NCI-H2107 (cell line): ENCODE measurements around the gene STT3B.

ENCODE experiments used
- DNase-seq: peaks from one replicate; lab custom pipeline; 2025; lab: John Stamatoyannopoulos, UW

The STT3B gene

GRCh38 chr3:31552103-31552502, 19.4 kb downstream of the STT3B start:
- no peak for DNase-seq

- DNase-seq = no peak
These were observed 20.5 kb downstream of the STT3B start for GRCh38 chr3:31553258-31553657.

DNA sequence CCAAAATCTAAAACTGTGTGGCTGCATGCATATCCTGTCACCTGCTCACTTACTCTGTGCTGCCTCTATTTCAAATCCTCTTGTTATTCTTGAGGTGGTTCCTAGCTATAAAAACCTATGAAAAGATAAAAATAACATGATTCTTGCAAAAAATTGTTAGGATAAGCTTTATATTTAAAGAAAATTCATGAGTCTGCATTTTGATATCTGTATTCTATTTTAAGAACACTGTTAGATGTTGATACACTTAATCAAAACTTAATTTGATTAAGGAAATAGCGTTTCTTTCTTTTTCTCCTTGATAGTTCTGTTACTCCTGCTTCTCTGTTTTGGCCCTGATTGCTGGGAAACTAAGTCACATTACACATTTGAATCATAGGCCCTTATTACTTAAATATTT, 22.5 kb downstream of the STT3B start:
- DNase-seq = no peak

- DNase-seq = no peak
These were observed 27.3 kb downstream of the STT3B start for GRCh38 chr3:31559872-31560534.

DNA sequence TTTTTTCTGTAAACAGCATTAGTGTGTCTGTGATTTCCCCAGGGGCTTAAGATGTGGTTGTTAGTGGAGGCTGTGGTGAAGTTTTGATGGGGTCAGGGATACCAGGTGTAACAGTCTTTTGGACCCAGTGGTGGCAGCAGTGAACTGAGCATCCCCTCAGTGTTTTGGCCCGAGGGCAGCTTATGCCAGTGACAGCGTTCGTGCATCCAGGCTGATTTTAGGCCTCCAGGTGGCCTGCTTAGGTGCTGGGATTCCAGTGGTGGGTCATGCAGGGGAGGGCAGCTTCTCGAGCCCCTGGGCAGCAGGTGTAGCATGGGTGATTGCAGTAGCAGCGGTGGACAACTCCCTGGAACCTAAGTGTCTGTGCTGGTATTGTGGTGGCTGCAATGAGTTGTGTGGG, 29.2 kb downstream of the STT3B start:
- DNase-seq = no peak

GRCh38 chr3:31562525-31562924, 29.8 kb downstream of the STT3B start:
- DNase-seq = no peak

DNA sequence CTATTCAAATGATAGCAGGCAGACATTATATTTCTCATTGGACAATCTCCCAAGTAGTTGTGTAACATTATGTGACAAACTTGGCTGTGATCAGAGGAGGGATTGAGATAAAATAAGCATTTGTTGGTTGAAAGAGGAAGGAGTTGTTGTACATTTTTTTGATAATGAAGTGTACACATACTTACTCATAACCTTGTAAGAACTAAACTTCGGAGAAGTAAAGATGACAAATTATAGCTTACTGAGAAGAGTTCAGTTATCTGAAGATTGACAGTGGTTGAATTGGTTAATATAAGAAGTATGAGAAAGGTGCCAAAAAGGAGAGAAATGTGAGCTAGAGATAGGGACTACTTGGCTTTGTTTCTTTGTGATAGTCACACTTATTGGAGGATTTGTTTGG, 32.6 kb downstream of the STT3B start:
- DNase-seq = no peak

DNA sequence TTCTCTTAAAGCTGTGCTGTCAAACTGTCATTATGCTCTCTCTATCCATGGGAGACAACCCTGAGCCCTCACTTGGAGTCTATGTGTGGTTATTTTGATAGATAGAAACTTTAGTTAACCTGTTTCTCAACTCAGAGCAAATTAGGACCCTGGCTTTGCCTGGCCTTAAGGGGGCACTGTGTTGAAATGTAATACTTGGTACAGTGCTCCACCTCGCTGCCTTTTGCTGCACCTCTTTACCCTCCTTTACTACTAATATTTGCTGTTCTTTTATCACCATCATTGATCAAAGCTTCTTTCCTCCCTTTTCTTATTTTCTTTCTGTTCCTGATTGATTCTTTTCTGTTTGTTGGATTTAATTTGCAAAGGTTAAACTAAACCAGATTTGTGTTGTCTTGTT, 34.3 kb downstream of the STT3B start:
- DNase-seq = no peak

DNA sequence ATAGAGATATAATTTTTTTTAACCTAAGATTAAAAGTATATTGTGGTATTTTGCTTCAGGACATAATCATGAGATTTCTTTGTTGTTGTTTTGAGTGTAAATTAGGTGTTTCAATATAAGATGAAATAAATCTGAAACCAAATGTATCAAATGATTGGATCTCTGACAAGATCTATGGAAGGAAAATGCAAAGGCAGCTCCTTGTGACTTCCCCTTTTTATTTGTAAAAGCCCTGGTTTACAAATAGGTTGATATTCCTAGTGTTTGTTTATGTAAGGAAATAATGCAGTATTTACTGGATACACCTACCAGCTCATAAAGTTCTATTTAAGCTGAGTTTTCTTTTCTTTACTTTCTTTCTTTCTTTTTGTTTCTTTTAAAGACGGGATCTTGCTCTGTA, 35.9 kb downstream of the STT3B start:
- no peak for DNase-seq

GRCh38 chr3:31571325-31571724, 38.6 kb downstream of the STT3B start:
- DNase-seq = no peak

GRCh38 chr3:31572236-31573004, 39.7 kb downstream of the STT3B start:
- DNase-seq = no peak

DNA sequence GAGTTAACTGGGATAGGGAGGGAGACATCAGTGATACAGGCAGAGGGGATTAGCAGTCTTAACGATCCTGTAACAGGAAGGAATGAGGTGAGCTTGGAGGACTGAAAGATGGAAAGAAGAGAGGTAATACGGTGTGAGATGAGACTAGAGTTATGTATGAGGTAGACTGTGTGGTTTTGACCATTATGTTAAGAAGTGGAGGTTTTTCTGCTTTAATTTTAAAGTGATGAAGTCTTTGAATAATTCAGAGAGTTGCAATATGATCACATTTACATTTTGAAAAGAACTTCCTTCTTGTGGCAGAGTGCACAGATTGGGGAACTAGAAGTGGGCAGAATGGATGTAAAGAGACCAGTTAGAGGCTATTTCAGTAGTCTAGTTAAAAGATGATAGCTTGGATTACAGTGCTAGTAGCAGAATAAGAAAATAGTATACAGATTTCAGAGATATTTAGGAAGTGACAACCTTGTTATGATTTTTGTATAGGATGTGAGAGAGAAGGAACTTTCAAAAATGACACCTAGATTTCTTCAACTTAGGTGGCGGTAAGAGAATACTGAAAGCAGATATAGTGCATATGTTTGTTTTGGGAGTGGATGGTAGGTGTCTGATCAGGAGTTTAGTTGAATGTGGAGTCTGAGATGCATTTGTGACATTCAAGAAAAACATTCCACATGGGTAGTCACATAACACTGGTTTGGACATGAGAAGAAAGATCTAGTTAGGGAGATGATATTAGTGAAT, 40.5 kb downstream of the STT3B start:
- DNase-seq = no peak

DNA sequence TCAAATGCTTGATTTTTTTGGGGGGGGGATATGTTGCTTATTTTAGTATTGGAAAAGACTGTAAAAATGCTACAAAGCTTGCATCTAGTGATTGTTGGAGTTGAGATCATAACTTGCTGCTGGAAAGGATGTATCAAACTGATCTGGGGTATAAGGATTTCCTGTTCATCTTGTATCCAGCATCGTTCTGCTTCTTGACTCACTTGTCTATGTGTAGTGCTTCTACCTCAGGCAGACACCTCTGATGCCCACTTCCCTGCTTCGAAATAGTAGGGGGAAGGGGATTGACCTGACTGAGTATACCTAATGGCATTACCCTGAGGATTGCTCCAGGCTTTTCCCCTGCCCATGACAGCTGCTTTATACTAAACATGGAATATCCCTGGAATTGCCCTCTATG, 42.7 kb downstream of the STT3B start:
- DNase-seq = no peak

- DNase-seq = no peak
These were observed 43.8 kb downstream of the STT3B start for GRCh38 chr3:31576521-31576920.

GRCh38 chr3:31577232-31577631, 44.5 kb downstream of the STT3B start:
- no peak for DNase-seq

DNA sequence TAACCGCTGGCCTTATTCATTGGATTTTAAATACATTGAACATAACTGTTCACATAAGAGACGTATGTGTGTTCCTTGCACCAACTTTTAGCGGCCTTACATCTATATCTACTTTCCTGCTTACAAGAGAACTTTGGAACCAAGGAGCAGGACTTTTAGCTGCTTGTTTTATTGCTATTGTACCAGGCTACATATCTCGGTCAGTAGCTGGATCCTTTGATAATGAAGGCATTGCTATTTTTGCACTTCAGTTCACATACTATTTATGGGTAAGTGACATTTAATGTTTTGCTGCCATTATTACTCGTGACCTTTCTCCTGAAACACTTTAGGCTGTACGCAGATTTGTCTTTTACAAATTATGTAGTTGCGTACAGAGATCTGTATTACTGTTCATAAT, 47.1 kb downstream of the STT3B start:
- no peak for DNase-seq

DNA sequence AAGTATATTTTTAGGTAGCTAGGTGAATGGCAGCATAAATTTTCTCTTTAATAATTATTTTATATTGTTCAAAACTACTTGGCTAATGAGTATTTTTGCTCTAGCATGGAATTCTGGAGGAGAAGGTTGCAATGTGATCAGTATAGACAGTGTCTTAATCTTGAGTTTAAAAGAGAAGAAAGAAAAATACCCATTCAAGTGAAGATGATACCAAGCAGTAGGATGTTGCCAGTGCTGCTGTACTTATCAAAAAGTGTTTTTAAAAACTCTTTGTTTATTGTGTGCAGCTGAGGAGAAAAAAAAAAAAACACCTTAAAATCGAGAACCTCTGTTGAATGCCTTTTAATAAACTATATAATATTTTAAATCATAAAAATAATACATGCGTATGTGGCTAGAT, 47.9 kb downstream of the STT3B start:
- DNase-seq = no peak

GRCh38 chr3:31581660-31582059, 48.9 kb downstream of the STT3B start:
- no peak for DNase-seq

DNA sequence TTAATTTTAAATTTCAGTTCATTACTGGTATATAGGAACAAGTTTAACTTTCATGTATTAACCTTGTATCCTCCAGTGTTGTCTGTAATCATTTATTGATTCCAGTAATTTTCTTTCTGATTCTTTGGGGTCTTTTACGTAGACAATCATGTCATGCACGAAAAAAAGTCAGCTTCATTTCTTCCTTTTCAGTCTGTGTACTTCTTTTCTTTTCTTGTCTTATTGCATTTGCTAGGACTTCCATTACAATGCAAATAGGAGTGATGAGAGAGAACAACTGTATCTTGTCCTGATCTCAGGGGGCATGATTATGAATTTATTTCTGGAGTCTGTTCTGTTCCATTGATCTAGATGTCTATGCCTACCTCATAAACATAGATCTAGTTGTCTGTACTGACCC, 56.5 kb downstream of the STT3B start:
- no peak for DNase-seq

DNA sequence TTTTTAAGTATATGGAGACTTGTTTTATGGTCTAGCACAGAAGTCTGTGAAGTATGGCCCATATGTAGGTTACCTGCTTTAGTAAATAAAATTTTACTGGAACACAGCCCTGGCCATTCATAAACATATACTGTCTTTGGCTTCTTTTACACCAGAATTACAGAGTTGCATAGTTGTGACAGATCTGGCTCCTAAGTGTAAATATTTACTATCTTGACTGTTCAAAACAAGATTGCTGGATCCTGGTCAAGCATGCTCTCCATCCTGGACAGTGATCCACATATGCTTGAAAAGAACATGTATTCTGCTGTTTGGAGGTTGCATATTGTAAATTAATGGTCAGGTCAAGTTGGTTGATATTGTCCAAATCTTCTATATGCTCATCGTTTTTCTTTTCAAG, 57.9 kb downstream of the STT3B start:
- no peak for DNase-seq

GRCh38 chr3:31592764-31593163, 60.0 kb downstream of the STT3B start:
- DNase-seq = no peak

DNA sequence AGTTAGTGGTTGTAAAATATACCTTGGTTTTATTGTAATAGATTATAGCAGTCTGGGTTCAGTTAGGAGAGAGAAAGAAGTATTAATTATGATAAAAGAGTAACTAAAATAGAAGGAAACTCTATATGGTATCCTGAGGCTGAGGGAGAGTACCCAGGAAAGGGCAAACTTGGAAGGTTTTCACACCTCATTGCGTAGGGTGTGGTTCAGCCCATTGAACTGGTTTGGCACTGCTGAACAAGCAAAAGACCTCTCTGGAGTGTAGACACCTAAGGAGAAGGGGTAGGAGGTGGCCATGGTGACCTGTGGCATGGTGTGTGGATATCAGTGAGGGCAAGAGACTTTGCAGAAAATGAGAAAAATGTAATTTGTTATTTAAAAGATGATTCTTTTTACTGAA, 63.5 kb downstream of the STT3B start:
- DNase-seq = no peak

GRCh38 chr3:31600431-31600830, 67.7 kb downstream of the STT3B start:
- no peak for DNase-seq
